ENCODE results near the gene CCER1.

- TF ChIP-seq, protein P1, sequence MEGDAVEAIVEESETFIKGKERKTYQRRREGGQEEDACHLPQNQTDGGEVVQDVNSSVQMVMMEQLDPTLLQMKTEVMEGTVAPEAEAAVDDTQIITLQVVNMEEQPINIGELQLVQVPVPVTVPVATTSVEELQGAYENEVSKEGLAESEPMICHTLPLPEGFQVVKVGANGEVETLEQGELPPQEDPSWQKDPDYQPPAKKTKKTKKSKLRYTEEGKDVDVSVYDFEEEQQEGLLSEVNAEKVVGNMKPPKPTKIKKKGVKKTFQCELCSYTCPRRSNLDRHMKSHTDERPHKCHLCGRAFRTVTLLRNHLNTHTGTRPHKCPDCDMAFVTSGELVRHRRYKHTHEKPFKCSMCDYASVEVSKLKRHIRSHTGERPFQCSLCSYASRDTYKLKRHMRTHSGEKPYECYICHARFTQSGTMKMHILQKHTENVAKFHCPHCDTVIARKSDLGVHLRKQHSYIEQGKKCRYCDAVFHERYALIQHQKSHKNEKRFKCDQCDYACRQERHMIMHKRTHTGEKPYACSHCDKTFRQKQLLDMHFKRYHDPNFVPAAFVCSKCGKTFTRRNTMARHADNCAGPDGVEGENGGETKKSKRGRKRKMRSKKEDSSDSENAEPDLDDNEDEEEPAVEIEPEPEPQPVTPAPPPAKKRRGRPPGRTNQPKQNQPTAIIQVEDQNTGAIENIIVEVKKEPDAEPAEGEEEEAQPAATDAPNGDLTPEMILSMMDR (IDR thresholded peaks at IDR 0.05): no peak
- no peak for TF ChIP-seq EZH2 (IDR thresholded peaks at IDR 0.05; ENCODE audit: borderline replicate concordance, insufficient read depth, low read depth, low read length, poor library complexity, severe bottlenecking)
These were observed 35.6 kb upstream of the CCER1 start for GRCh38 chr12:90990611-90991010.

Data from B cell (primary cell).